ENCODE measurements around the gene MMUT. TPM values are rescaled to one million over a fixed set of nuclear protein-coding genes. Genes with fewer than 3 reads are reported as not detected.

MMUT gene
- total RNA-seq (2013; cell fraction: nucleolus; rRNA removed): 10.4 and 10.7 TPM in 2 replicates
- total RNA-seq (2014; rRNA removed) (6.4 and 6.6 TPM in 2 replicates), total RNA-seq (2014; rRNA removed; fragmentation: Illumina TruSeq; extraction: Trizol) (12.2 and 12.9 TPM in 2 replicates), total RNA-seq (2021) (11.1 and 12.0 TPM in 2 replicates), polyA plus RNA-seq (2011; rRNA removed) (15.3 and 24.6 TPM in 2 replicates), polyA plus RNA-seq (2014; fragmentation: Illumina TruSeq; extraction: Trizol) (13.1 and 15.5 TPM in 2 replicates), polyA plus RNA-seq (2014; fragmentation: Nextera tagmentation; extraction: Ambion mirVana) (10 to 100 TPM; 13.8 to 14.4 TPM), polyA plus RNA-seq (2014; rRNA removed) (7.9 and 10.1 TPM in 2 replicates), polyA plus RNA-seq (2016; fragmentation: Nextera tagmentation; extraction: Ambion mirVana) (10 to 100 TPM; 20.7 to 21.5 TPM), polyA minus RNA-seq (2011; rRNA and poly(A)+ RNA removed) (10.7 and 12.1 TPM in 2 replicates), Bru-seq, nascent RNA (percentile 80 among the genes with signal in this experiment), BruChase-seq, experiment 1, labeled RNA remaining after a 6-hour chase (percentile 69 among the genes with signal in this experiment), BruChase-seq, experiment 2, labeled RNA remaining after a 2-hour chase (percentile 77 among the genes with signal in this experiment)
- 8.2 TPM for polyA plus RNA-seq (2011; ENCODE audit: low read depth)
- 4.5 and 5.1 TPM in 2 replicates for polyA plus RNA-seq (2011; cell fraction: cytosol; rRNA removed)
- 25.8 and 41.6 TPM in 2 replicates for polyA plus RNA-seq (2011; cell fraction: nucleus; rRNA removed)
- 9.4 and 11.9 TPM in 2 replicates for polyA plus RNA-seq (2012)
- polyA minus RNA-seq (2011; cell fraction: cytosol; rRNA and poly(A)+ RNA removed): 2.8 and 3.3 TPM in 2 replicates
- polyA minus RNA-seq (2011; cell fraction: nucleus; rRNA and poly(A)+ RNA removed): 8.6 and 11.5 TPM in 2 replicates
- long read RNA-seq, experiment 1, partial matches to known transcripts: 2 of 10 reads
- long read RNA-seq, experiment 1, other reads (novel, unspliced or antisense): 4 of 10 reads
- long read RNA-seq, experiment 2, transcript MUT-201 (13 exons, 3,749 nt): major isoform, 52 of 114 reads
- long read RNA-seq, experiment 2, partial matches to known transcripts: 19 of 114 reads
- long read RNA-seq, experiment 2, other reads (novel, unspliced or antisense): 43 of 114 reads

- FAIRE-seq: peak; percentile 97
- ChIA-PET POLR2A (no interaction called here), CTCF (no interaction called here), RAD21 (ENCODE audit: unreplicated experiment) (no interaction called here), SMC1A (ENCODE audit: uncharacterized antibody, unreplicated experiment) (interaction anchor here (1.2 kb wide), 1 partner anchor 10 kb away, joined by 5 read pairs; no protein-coding TSS in a partner anchor)
- WGBS (ENCODE audit: insufficient coverage, insufficient replicate concordance, low lambda C conversion rate, missing lambda C conversion rate): 0% methylated on average over 37 of the region's 37 CpGs
- intact Hi-C loops (cut with micrococcal nuclease; ENCODE audit: unreplicated experiment): no loop called here
- in situ Hi-C loops (cut with MboI): no loop called here
- H3K27me3 ChIP-seq (replicated peaks in 1 of 2; ENCODE audit: control insufficient read depth in 2 of 2, insufficient read depth in 2 of 2, low read length in 1 of 2): no peaks in the 10 kb centered on the region
- H4K20me1 ChIP-seq (ENCODE audit: control insufficient read depth, insufficient read depth): no peaks in the 10 kb centered on the region
- H3K4me2 ChIP-seq (ENCODE audit: control insufficient read depth, insufficient read depth): peak within 1 kb of the TSS; percentile 86
- peak within 1 kb of the TSS; percentile 94 for H2AFZ ChIP-seq (ENCODE audit: control insufficient read depth, low read depth, low read length)
- peak within 1 kb of the TSS; percentile 92 for H3K4me3 ChIP-seq
- peak within 1 kb of the TSS; percentile 80 for H3K27ac ChIP-seq (ENCODE audit: control insufficient read depth, insufficient read depth)
- H3K9ac ChIP-seq (ENCODE audit: control insufficient read depth, insufficient read depth, low read length): peak within 1 kb of the TSS; percentile 89
- peak; percentile 98 for ATAC-seq
- no peaks in the 10 kb centered on the region for H3K9me3 ChIP-seq (replicated peaks; ENCODE audit: control insufficient read depth, insufficient read depth, low read length)
- no TSS peak for BruUV-seq (replicated peaks)
- DNase-seq (ENCODE audit: low read depth, low spot score): peak; percentile 79
- H3K36me3 ChIP-seq (ENCODE audit: control insufficient read depth in 2 of 2, insufficient read depth in 2 of 2, low read length in 1 of 2): no peaks in the 10 kb centered on the region
- H3K79me2 ChIP-seq (ENCODE audit: control insufficient read depth, insufficient read depth, low read length): peaks cover 40% of the 10 kb centered on the region
- peaks cover 4% of the 10 kb centered on the region; the same call in 1 of the 2 replicates for H3K4me1 ChIP-seq (ENCODE audit: control insufficient read depth, insufficient read depth, low read length)
- TF ChIP-seq ATF3 (IDR thresholded peaks at IDR 0.05; ENCODE audit: borderline replicate concordance, extremely low read depth, low read depth, low read length) (peak; percentile 73; the same call in 1 of the 2 replicates), SPI1 (IDR thresholded peaks at IDR 0.05; ENCODE audit: borderline replicate concordance, insufficient read depth, low read depth, low read length) (peak; percentile 69), DPF2 (IDR thresholded peaks at IDR 0.05) (peak; percentile 18; the same call in 1 of the 2 replicates), E2F8 (IDR thresholded peaks at IDR 0.05; ENCODE audit: low read depth, partially characterized antibody) (peak; percentile 83), RB1 (IDR thresholded peaks at IDR 0.05; ENCODE audit: borderline replicate concordance) (peak; percentile 80; the same call in 1 of the 2 replicates), CBX3 (IDR thresholded peaks at IDR 0.05; ENCODE audit: borderline replicate concordance, low read depth) (no peak), TAF1 (IDR thresholded peaks at IDR 0.05; ENCODE audit: borderline replicate concordance, low read depth, low read length) (0 out of 2 replicates have a peak, but pooled peaks have one; percentile 60), POU2F2 (IDR thresholded peaks at IDR 0.05; ENCODE audit: borderline replicate concordance, low read depth, low read length) (peak; percentile 67; the same call in 2 of the 3 replicates), IRF5 (IDR thresholded peaks at IDR 0.05; ENCODE audit: borderline replicate concordance) (no peak), CHD2 (IDR thresholded peaks at IDR 0.05; ENCODE audit: borderline replicate concordance, low read depth, low read length) (peak; percentile 74; the same call in 1 of the 2 replicates), ZBED1 (IDR thresholded peaks at IDR 0.05; ENCODE audit: borderline replicate concordance) (peak; percentile 21; the same call in 1 of the 2 replicates), ATF7 (IDR thresholded peaks at IDR 0.05; ENCODE audit: low read depth) (peak; percentile 84), YY1 (IDR thresholded peaks at IDR 0.05; ENCODE audit: low read depth, low read length) (0 out of 2 replicates have a peak, but pooled peaks have one; percentile 49), CREM (IDR thresholded peaks at IDR 0.05; ENCODE audit: low read depth) (peak; percentile 100), POLR2A (IDR thresholded peaks at IDR 0.05; ENCODE audit: low read depth, low read length) (peak; percentile 93), FOXK2 (IDR thresholded peaks at IDR 0.05) (peak; percentile 90)
Observed at GRCh38 chr6:49462927-49463611, at the start of gene MMUT, which contains the start of gene CENPQ. Gene MMUT (minus strand): TSS chr6:49463253. CDS start chr6:49459466, 3,787 bp downstream. Gene CENPQ (plus strand): TSS chr6:49463370. CDS start chr6:49470177, 6,807 bp downstream.

Measured in GM12878 (cell line).